Measurements from ENCODE around the gene CPZ.

Gene CPZ

GRCh38 chr4:8579526-8580320 is 12.8 kb upstream of the CPZ start:
- DNase-seq (ENCODE audit: insufficient read length, low spot score): no peak
- FAIRE-seq: no peak

GRCh38 chr4:8580321-8581093 is 12.1 kb upstream of the CPZ start, which contains the start of gene GPR78:
TSS of gene GPR78 (plus strand) at chr4:8580392. CDS start at chr4:8580983, 591 bp downstream.
- DNase-seq (ENCODE audit: insufficient read length, low spot score) (peak; percentile 54), FAIRE-seq (no peak)

- no peak for FAIRE-seq
- no peak for DNase-seq (ENCODE audit: insufficient read length, low spot score)
These were observed 11.3 kb upstream of the CPZ start for GRCh38 chr4:8581094-8581861.

- no peak for DNase-seq (ENCODE audit: insufficient read length, low spot score)
- FAIRE-seq: no peak
These were observed 10.5 kb upstream of the CPZ start for GRCh38 chr4:8582016-8582415.

GRCh38 chr4:8582436-8582835 is 10.1 kb upstream of the CPZ start:
- no peak for FAIRE-seq
- DNase-seq (ENCODE audit: insufficient read length, low spot score): no peak

GRCh38 chr4:8582941-8583654 is 9.5 kb upstream of the CPZ start:
- FAIRE-seq (no peak), DNase-seq (ENCODE audit: insufficient read length, low spot score) (no peak)

GRCh38 chr4:8583655-8584025 is 8.9 kb upstream of the CPZ start:
- FAIRE-seq (no peak), DNase-seq (ENCODE audit: insufficient read length, low spot score) (no peak)

GRCh38 chr4:8585186-8585585 is 7.4 kb upstream of the CPZ start:
- DNase-seq (ENCODE audit: insufficient read length, low spot score) (no peak), FAIRE-seq (no peak)

GRCh38 chr4:8585721-8586212 is 6.8 kb upstream of the CPZ start:
- FAIRE-seq (no peak), DNase-seq (ENCODE audit: insufficient read length, low spot score) (no peak)

- DNase-seq (ENCODE audit: insufficient read length, low spot score) (no peak), FAIRE-seq (no peak)
These were observed 6.3 kb upstream of the CPZ start for GRCh38 chr4:8586246-8586645.

- DNase-seq (ENCODE audit: insufficient read length, low spot score) (no peak), FAIRE-seq (no peak)
These were observed 5.7 kb upstream of the CPZ start for GRCh38 chr4:8586671-8587468.

GRCh38 chr4:8587469-8588195 is 4.9 kb upstream of the CPZ start:
- no peak for DNase-seq (ENCODE audit: insufficient read length, low spot score)

GRCh38 chr4:8588196-8588470 is 4.4 kb upstream of the CPZ start:
- no peak for FAIRE-seq
- no peak for DNase-seq (ENCODE audit: insufficient read length, low spot score)

More at GRCh38 chr4:8587469-8588195, 4.9 kb upstream of the CPZ start:
- FAIRE-seq: no peak

- no peak for FAIRE-seq
- no peak for DNase-seq (ENCODE audit: insufficient read length, low spot score)
These were observed 3.2 kb upstream of the CPZ start for GRCh38 chr4:8589336-8589735.

GRCh38 chr4:8589823-8590545 is 2.6 kb upstream of the CPZ start:
- FAIRE-seq (no peak), DNase-seq (ENCODE audit: insufficient read length, low spot score) (no peak)

GRCh38 chr4:8590546-8590880 is 2.1 kb upstream of the CPZ start:
- no peak for FAIRE-seq
- DNase-seq (ENCODE audit: insufficient read length, low spot score): no peak

GRCh38 chr4:8591114-8591513 is 1.5 kb upstream of the CPZ start:
- DNase-seq (ENCODE audit: insufficient read length, low spot score) (no peak), FAIRE-seq (no peak)

- DNase-seq (ENCODE audit: insufficient read length, low spot score) (no peak), FAIRE-seq (no peak)
These were observed 769 bp upstream of the CPZ start for GRCh38 chr4:8591626-8592365.

All from GM19239 (cell line).